ENCODE measurements around the gene RIN3.

- TF ChIP-seq CTCF (IDR thresholded peaks at IDR 0.05) (no peak), EZH2 (IDR thresholded peaks at IDR 0.05) (no peak)
Measured at GRCh38 chr14:92617581-92617980, 104.0 kb downstream of the RIN3 start.

All from neural progenitor cell (in vitro differentiated cells).